Calu3 (cell line): Measurements from ENCODE around the gene CLCA2. TPM values are rescaled to one million over a fixed set of nuclear protein-coding genes. Genes with fewer than 3 reads are reported as not detected.

Experiments used
- BruUV-seq: library from RNA; stranded (reverse); fragments of 400-500 nt; replicated peaks from 2 replicates; lab custom pipeline; 2021; lab: Mats Ljungman, UMichigan
- CTCF ChIA-PET: fragments of 300-600 bp; sonication (Branson Sonifier 250); formaldehyde crosslinking; loops from one replicate; lab custom pipeline; 2022; ENCODE audit warnings: antibody characterized with exemption; lab: Charles Lee
- DNase-seq: peaks from one replicate; pipeline ENCODE4 v3.0.0; 2022
- H3K27ac Mint-ChIP-seq: one replicate; pipeline ENCODE4 v1.8.0; 2022; ENCODE audit warnings: mixed read lengths; ENCODE audit not compliant: unreplicated experiment
- H3K27me3 Mint-ChIP-seq: one replicate; pipeline ENCODE4 v1.8.0; 2022; ENCODE audit warnings: mixed read lengths; ENCODE audit not compliant: unreplicated experiment
- H3K36me3 Mint-ChIP-seq: one replicate; pipeline ENCODE4 v1.8.0; 2022; ENCODE audit warnings: mild to moderate bottlenecking, moderate library complexity, mixed read lengths; ENCODE audit not compliant: insufficient read depth, unreplicated experiment
- H3K4me1 Mint-ChIP-seq: one replicate; pipeline ENCODE4 v1.8.0; 2022; ENCODE audit warnings: mild to moderate bottlenecking, low read depth, mixed read lengths; ENCODE audit not compliant: unreplicated experiment
- H3K4me3 Mint-ChIP-seq: one replicate; pipeline ENCODE4 v1.8.0; 2022; ENCODE audit warnings: mild to moderate bottlenecking, low read depth, moderate library complexity, mixed read lengths; ENCODE audit not compliant: unreplicated experiment
- H3K9me3 Mint-ChIP-seq: one replicate; pipeline ENCODE4 v1.8.0; 2022; ENCODE audit warnings: low read depth, mixed read lengths; ENCODE audit not compliant: unreplicated experiment
- CTCF ChIP-seq: fragments of 200-600 bp; IDR thresholded peaks from one replicate; pipeline ENCODE4 v1.8.0; 2022; ENCODE audit warnings: antibody characterized with exemption; ENCODE audit not compliant: unreplicated experiment
- intact Hi-C: fragments of 100-400 bp; cut with micrococcal nuclease; formaldehyde crosslinking; loops from one replicate; pipeline ENCODE4 v1.10.0; 2022; ENCODE audit not compliant: unreplicated experiment
- total RNA-seq: library from RNA; stranded (reverse); gene quantifications from 2 replicates; pipeline ENCODE4 v1.2.3, GENCODE V29; 2022

The CLCA2 gene
- total RNA-seq, 1 experiment from 2014 or later, result not detected

GRCh38 chr1:86464819-86465218, 40.8 kb downstream of the CLCA2 start:
- no peaks in the 10 kb centered on the region for H3K4me1 Mint-ChIP-seq
- no peak overlapping the region for H3K27ac Mint-ChIP-seq
- H3K4me3 Mint-ChIP-seq, result no peak overlapping the region
- H3K27me3 Mint-ChIP-seq, result peaks cover 5% of the 10 kb centered on the region
- CTCF ChIA-PET, result no interaction called here
- H3K9me3 Mint-ChIP-seq, result no peaks in the 10 kb centered on the region
- no peak for TF ChIP-seq CTCF
- intact Hi-C loops, result no loop called here
- DNase-seq, result no peak
- H3K36me3 Mint-ChIP-seq, result no peaks in the 10 kb centered on the region
- no TSS peak for BruUV-seq

GRCh38 chr1:86466109-86466844, 42.3 kb downstream of the CLCA2 start:
- DNase-seq, result no peak
- TF ChIP-seq CTCF, result no peak
- Mint-ChIP-seq H3K9me3 (no peaks in the 10 kb centered on the region), H3K36me3 (no peaks in the 10 kb centered on the region), H3K27me3 (peaks cover 20% of the 10 kb centered on the region), H3K4me1 (no peaks in the 10 kb centered on the region), H3K4me3 (no peak overlapping the region), H3K27ac (no peak overlapping the region)
- intact Hi-C loops, result no loop called here
- BruUV-seq, result no TSS peak
- CTCF ChIA-PET, result no interaction called here

GRCh38 chr1:86466986-86467385, 43.0 kb downstream of the CLCA2 start:
- H3K27ac Mint-ChIP-seq, result no peak overlapping the region

GRCh38 chr1:86468501-86468977, 44.6 kb downstream of the CLCA2 start, which contains the start of gene CLCA1:
CLCA1 (plus strand) TSS chr1:86468927; CDS start chr1:86468972, 45 bp downstream.
- no peak for DNase-seq
- no peak for TF ChIP-seq CTCF
- Mint-ChIP-seq H3K4me1 (no peaks in the 10 kb centered on the region), H3K27ac (no peak within 1 kb of the TSS), H3K4me3 (no peak within 1 kb of the TSS), H3K27me3 (peaks cover 36% of the 10 kb centered on the region), H3K9me3 (no peaks in the 10 kb centered on the region), H3K36me3 (no peaks in the 10 kb centered on the region)
- no TSS peak for BruUV-seq
- intact Hi-C loops, result no loop called here
- CTCF ChIA-PET, result no interaction called here

More at GRCh38 chr1:86466986-86467385, 43.0 kb downstream of the CLCA2 start:
- DNase-seq, result no peak
- H3K4me1 Mint-ChIP-seq, result no peaks in the 10 kb centered on the region
- H3K27me3 Mint-ChIP-seq, result peaks cover 27% of the 10 kb centered on the region
- intact Hi-C loops, result no loop called here
- no peak overlapping the region for H3K4me3 Mint-ChIP-seq
- no TSS peak for BruUV-seq
- no peaks in the 10 kb centered on the region for H3K36me3 Mint-ChIP-seq
- CTCF ChIA-PET, result no interaction called here
- H3K9me3 Mint-ChIP-seq, result no peaks in the 10 kb centered on the region
- TF ChIP-seq CTCF, result no peak
